NCI-H524 (cell line): ENCODE data around the gene UGT3A2.

Source experiments
- DNase-seq, 2 experiments: peaks; one replicate each; lab custom pipeline; 2025; lab: John Stamatoyannopoulos, UW

The UGT3A2 gene, protein sequence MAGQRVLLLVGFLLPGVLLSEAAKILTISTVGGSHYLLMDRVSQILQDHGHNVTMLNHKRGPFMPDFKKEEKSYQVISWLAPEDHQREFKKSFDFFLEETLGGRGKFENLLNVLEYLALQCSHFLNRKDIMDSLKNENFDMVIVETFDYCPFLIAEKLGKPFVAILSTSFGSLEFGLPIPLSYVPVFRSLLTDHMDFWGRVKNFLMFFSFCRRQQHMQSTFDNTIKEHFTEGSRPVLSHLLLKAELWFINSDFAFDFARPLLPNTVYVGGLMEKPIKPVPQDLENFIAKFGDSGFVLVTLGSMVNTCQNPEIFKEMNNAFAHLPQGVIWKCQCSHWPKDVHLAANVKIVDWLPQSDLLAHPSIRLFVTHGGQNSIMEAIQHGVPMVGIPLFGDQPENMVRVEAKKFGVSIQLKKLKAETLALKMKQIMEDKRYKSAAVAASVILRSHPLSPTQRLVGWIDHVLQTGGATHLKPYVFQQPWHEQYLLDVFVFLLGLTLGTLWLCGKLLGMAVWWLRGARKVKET

GRCh38 chr5:36066540-36067210 is at the start of gene UGT3A2:
Gene UGT3A2, minus strand, starts transcription at chr5:36066882. Its CDS starts 93 bp downstream, at chr5:36066789.
- peak; percentile 55 to 73 for DNase-seq

GRCh38 chr5:36111238-36111637 is 44.6 kb upstream of the UGT3A2 start:
- no peak for DNase-seq

DNA sequence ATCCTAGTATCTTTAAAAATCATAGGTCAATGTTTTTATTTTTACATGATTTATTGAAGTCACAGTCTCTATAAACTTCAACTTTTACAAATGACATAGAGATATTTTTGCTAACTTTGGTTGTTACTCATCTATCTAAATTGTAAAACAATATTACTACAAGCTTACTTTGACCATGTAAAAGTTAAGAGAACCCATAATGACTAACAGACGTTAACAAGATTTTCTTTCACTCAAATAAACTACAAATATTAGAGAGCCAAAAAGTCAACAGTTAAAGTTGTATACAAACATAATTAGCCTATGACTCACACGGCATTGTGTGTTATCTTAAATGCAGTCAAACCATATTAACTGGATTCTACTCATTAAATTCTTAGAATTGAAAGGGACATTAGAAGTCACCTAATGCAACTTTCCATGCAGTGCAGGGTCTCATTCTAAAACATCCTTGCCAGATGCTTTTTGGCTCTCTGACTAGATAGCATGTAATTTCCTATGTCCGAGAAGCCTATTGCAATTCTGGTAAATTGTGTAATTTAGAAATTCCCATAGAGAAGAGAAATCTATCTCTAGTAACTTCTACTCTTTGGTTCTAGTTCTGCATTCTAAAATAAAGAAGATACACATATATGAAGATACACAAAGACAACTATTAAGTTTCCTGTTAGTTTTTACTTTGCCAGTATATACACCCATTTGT is 42.2 kb upstream of the UGT3A2 start:
- no peak for DNase-seq

- DNase-seq, result no peak
These were observed 39.1 kb upstream of the UGT3A2 start for GRCh38 chr5:36105819-36106218.

- DNase-seq, result no peak
These were observed 33.1 kb upstream of the UGT3A2 start for GRCh38 chr5:36099748-36100147.

GRCh38 chr5:36096486-36096885 is 29.8 kb upstream of the UGT3A2 start:
- peak in 1 of 2 experiments; percentile 21 for DNase-seq

DNA sequence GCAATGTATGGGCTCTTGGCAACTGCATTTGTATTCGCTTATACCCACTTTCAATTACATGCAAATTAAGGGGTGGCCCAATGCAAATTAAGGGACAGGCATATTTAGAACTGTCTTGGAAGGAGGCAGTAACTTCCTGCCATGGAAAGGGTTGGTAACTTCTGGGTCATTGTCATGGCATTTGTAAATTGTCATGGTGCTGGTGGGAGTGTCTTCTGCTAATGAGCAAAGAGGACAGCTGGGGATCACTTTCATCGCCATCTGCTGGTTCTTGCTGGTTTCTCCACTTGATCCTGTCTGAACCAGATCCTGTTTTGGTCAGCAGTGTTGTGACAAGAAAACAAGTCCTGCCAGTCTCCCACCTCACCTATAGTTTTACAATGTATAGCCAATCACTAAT is 23.3 kb upstream of the UGT3A2 start:
- peak; percentile 77 to 90 for DNase-seq

- peak; percentile 81 to 91 for DNase-seq
These were observed 12.6 kb upstream of the UGT3A2 start for GRCh38 chr5:36079200-36079781.

DNA sequence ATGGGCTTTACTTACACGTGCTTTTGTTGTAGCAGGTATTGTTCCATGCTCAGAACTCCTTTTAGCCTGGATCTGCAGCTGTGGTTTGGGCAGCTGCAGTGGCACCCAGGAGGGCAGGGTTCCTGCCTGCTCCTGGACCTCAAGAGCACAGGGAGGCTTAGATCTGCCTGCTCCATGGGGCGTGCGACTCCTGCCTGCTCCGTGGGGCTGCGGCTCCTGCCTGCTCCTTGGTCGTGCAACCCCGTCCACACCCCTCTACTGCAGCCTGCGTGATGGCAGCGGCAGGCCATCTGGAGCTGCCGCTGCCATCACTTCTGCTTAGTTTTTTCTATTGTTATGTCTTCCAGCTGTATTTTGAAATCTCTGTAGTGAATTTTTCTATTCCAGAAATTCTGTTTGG is 11.7 kb upstream of the UGT3A2 start:
- DNase-seq, result no peak

DNA sequence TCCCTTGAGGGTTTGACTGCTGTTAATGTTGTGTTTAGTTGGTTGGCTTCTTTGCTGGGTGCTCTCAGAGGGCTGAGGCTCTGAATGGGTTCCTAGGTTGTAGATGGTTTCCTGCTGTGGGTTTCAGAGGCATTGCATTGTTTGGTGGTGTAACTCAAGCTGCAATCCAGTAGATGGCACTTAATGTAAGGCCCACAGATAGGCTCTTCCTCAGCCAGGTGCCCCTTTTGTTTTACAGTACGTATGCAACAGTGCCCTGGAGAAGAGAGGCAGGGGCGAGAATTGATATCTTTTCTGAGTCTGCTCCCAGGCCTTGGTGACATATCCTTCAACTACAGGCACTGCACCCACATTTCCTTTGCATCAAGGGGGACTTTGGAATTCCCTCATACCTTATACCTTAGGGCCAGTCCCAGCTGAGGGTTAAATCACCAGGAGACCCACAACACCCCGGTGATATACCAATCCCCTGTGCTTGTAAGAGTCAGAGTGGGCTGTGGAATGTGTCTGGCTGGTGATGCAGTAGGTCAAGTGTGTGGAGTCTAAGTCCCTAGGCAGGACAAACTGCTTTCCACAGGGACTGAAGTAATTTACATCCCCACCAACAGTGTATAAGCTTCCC is 7.0 kb upstream of the UGT3A2 start:
- DNase-seq, result peak; percentile 22 to 80

DNA sequence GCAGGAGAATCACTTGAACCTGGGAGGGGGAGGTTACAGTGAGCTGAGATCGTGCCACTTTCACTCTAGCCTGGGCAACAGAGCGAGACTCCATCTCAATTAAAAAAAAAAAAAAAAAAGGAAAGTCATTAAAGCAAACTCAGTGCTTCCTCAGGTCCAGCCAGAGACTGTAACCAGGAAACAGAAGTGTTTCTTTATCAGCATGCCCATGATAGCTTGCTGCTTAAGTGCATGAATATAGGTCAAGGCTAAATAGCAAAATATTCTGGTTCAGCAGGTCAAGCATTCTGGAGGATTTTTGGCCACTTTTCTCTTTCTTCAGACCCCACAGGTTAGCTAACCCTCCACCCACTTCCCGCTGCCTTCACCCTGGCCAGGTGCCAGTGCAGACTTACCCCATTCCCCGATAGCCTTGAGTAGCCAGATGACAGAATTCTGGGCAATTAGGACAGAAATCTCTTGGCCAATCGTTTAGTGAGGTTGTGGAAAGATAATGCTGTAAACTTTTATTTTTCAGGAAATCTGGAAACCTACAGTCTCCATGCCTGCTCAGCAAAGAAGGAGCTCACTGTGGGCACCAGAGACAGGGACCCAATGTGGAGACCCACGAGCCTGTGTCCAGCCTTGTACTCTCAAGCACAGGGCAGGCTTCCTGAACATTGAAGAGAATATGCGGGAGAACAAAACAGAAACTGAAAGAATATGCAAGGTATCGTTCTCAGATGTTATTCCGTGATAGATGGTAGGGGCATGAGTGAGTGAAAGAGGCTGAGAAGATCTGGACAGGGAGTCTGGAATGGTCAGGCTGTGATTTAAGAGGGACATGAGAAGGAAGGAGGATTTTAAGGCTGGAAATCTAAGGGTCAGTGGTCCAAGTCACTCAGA is 4.2 kb upstream of the UGT3A2 start:
- DNase-seq, result no peak

GRCh38 chr5:36068751-36069281 is 2.1 kb upstream of the UGT3A2 start:
- no peak for DNase-seq

GRCh38 chr5:36066001-36066539 is 612 bp downstream of the UGT3A2 start:
- no peak for DNase-seq

GRCh38 chr5:36060420-36060887 is 6.2 kb downstream of the UGT3A2 start:
- DNase-seq, result peak in 1 of 2 experiments; percentile 54

- no peak for DNase-seq
These were observed 6.9 kb downstream of the UGT3A2 start for GRCh38 chr5:36059571-36060419.

- DNase-seq, result no peak
These were observed 7.9 kb downstream of the UGT3A2 start for GRCh38 chr5:36058776-36059175.

DNA sequence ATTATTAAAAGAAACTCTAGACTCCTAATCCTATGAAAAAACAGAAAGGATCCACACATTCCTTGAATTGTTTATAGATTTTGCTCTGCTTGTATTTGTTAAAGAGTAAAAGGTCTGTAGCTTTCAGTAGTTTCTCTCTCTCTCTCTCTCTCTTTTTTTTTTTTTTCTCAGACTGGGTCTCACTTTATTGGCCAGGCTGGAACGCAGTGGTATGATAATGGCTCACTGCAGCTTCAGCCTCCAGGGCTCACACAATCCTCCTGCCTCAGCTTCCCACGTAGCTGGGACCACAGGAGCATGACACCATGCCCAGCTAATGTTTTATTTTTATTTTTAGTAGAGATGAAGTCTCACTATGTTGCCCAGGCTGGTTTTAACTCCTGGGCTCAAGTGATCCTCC is 9.3 kb downstream of the UGT3A2 start:
- no peak for DNase-seq

DNA sequence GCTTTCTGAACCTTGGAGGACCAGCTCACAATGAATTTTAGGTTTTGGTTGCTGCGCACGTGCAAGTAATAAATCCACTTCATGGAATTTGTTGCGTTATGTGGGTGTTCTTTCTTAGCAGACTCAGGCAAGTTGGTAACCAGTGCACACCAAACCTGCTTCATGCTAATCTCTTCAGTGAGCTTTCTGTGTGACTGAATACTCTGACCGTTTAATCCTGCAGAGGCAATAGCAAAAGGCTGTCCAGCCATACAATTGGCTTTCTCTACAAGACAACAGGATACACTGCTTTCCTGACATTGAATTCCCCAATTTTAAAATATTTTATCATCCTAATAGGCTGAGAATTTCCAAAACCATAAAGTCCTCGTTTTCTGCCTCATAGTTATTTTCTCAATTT is 10.3 kb downstream of the UGT3A2 start:
- no peak for DNase-seq

- no peak for DNase-seq
These were observed 10.7 kb downstream of the UGT3A2 start for GRCh38 chr5:36055984-36056383.
